Mononuclear cell (primary cell): ENCODE measurements around the gene PGAP2. TPM values are rescaled to one million over a fixed set of nuclear protein-coding genes. Genes with fewer than 3 reads are reported as not detected.
A peak's percentile ranks its signal among the peaks of the same experiment; 100 is the strongest.
"Not testable (repeated sequence)": the region's sequence is repeated elsewhere in the genome, so short reads cannot be mapped to it uniquely, and the experiment has no call there.

ENCODE experiments used
- H3K27me3 ChIP-seq: 2 replicates; pipeline ENCODE4 v1.6.0; 2011; ENCODE audit warnings: low read length, control low read depth; ENCODE audit not compliant: insufficient read depth
- H3K4me1 ChIP-seq: 2 replicates; pipeline ENCODE4 v1.5.1; 2011; ENCODE audit warnings: mild to moderate bottlenecking, low read length, control low read depth; ENCODE audit not compliant: insufficient read depth
- H3K4me3 ChIP-seq: 2 replicates; pipeline ENCODE4 v1.5.1; 2011; ENCODE audit warnings: mild to moderate bottlenecking, low read length, moderate library complexity
- H3K9me3 ChIP-seq: 2 replicates; pipeline ENCODE4 v1.5.1; 2011; ENCODE audit warnings: low read depth, mild to moderate bottlenecking, control low read depth, low read length
- total RNA-seq: library from RNA; depleted of rRNA; stranded (reverse); fragments of >200 nt; gene quantifications from one replicate; pipeline ENCODE4 v1.2.3, GENCODE V29; 2012

Gene PGAP2
- 7.5 TPM for total RNA-seq

- no peaks in the 10 kb centered on the region for H3K27me3 ChIP-seq
- peaks cover 15% of the 10 kb centered on the region for H3K4me1 ChIP-seq
- no peaks in the 10 kb centered on the region for H3K9me3 ChIP-seq
- peak within 1 kb of the TSS; percentile 86 for H3K4me3 ChIP-seq
These were observed at the start of gene PGAP2 for GRCh38 chr11:3807909-3808860. Gene PGAP2 (plus strand): TSS chr11:3808560. CDS start chr11:3811260, 2,700 bp downstream.

- Histone ChIP-seq H3K27me3 (no peaks in the 10 kb centered on the region), H3K4me1 (no peaks in the 10 kb centered on the region), H3K4me3 (no peak overlapping the region), H3K9me3 (no peaks in the 10 kb centered on the region)
These were observed 44.1 kb upstream of the PGAP2 start for GRCh38 chr11:3764266-3764665.

- H3K9me3 ChIP-seq, H3K27me3 ChIP-seq, H3K4me3 ChIP-seq, H3K4me1 ChIP-seq: not testable (repeated sequence)
These were observed 41.5 kb upstream of the PGAP2 start for GRCh38 chr11:3766836-3767235.

GRCh38 chr11:3767536-3767935, 40.8 kb upstream of the PGAP2 start:
- Histone ChIP-seq H3K9me3 (no peaks in the 10 kb centered on the region), H3K27me3 (no peaks in the 10 kb centered on the region), H3K4me3 (no peak overlapping the region), H3K4me1 (no peaks in the 10 kb centered on the region)

GRCh38 chr11:3773180-3773579, 35.2 kb upstream of the PGAP2 start:
- Histone ChIP-seq H3K27me3 (no peaks in the 10 kb centered on the region), H3K4me3 (no peak overlapping the region), H3K9me3 (no peaks in the 10 kb centered on the region), H3K4me1 (no peaks in the 10 kb centered on the region)

GRCh38 chr11:3775736-3776406, 32.5 kb upstream of the PGAP2 start:
- Histone ChIP-seq H3K4me1 (peaks cover 2% of the 10 kb centered on the region), H3K9me3 (no peaks in the 10 kb centered on the region), H3K4me3 (no peak overlapping the region), H3K27me3 (no peaks in the 10 kb centered on the region)

- Histone ChIP-seq H3K27me3 (no peaks in the 10 kb centered on the region), H3K4me1 (peaks cover 30% of the 10 kb centered on the region), H3K9me3 (no peaks in the 10 kb centered on the region), H3K4me3 (no peak overlapping the region)
These were observed 26.9 kb upstream of the PGAP2 start for GRCh38 chr11:3781423-3781822.

GRCh38 chr11:3782963-3783362, 25.4 kb upstream of the PGAP2 start:
- peaks cover 44% of the 10 kb centered on the region for H3K4me1 ChIP-seq
- H3K4me3 ChIP-seq = no peak overlapping the region
- H3K27me3 ChIP-seq = no peaks in the 10 kb centered on the region
- H3K9me3 ChIP-seq = no peaks in the 10 kb centered on the region

GRCh38 chr11:3783611-3784010, 24.7 kb upstream of the PGAP2 start:
- no peaks in the 10 kb centered on the region for H3K27me3 ChIP-seq
- no peak overlapping the region for H3K4me3 ChIP-seq
- peaks cover 51% of the 10 kb centered on the region for H3K4me1 ChIP-seq
- no peaks in the 10 kb centered on the region for H3K9me3 ChIP-seq

- Histone ChIP-seq H3K9me3 (no peaks in the 10 kb centered on the region), H3K27me3 (no peaks in the 10 kb centered on the region), H3K4me1 (peaks cover 44% of the 10 kb centered on the region), H3K4me3 (no peak overlapping the region)
These were observed 21.5 kb upstream of the PGAP2 start for GRCh38 chr11:3786781-3787428.

- H3K27me3 ChIP-seq, H3K9me3 ChIP-seq, H3K4me3 ChIP-seq: not testable (repeated sequence)
- peaks cover 35% of the 10 kb centered on the region for H3K4me1 ChIP-seq
These were observed 14.0 kb upstream of the PGAP2 start for GRCh38 chr11:3794387-3794786.

- H3K9me3 ChIP-seq = no peaks in the 10 kb centered on the region
- H3K4me1 ChIP-seq = peaks cover 35% of the 10 kb centered on the region
- H3K4me3 ChIP-seq = no peak overlapping the region
- no peaks in the 10 kb centered on the region for H3K27me3 ChIP-seq
These were observed 13.0 kb upstream of the PGAP2 start for GRCh38 chr11:3795131-3796001.

GRCh38 chr11:3796002-3796311, 12.4 kb upstream of the PGAP2 start:
- Histone ChIP-seq H3K9me3 (no peaks in the 10 kb centered on the region), H3K4me1 (peaks cover 35% of the 10 kb centered on the region), H3K27me3 (no peaks in the 10 kb centered on the region), H3K4me3 (peak overlapping the region; percentile 95)

GRCh38 chr11:3796346-3796745, 12.0 kb upstream of the PGAP2 start:
- Histone ChIP-seq H3K4me3 (peak overlapping the region; percentile 95), H3K4me1 (peaks cover 35% of the 10 kb centered on the region), H3K9me3 (no peaks in the 10 kb centered on the region), H3K27me3 (no peaks in the 10 kb centered on the region)
